ENCODE data around the gene RIPK3.
A peak's percentile ranks its signal among the peaks of the same experiment; 100 is the strongest.

The RIPK3 gene

DNA sequence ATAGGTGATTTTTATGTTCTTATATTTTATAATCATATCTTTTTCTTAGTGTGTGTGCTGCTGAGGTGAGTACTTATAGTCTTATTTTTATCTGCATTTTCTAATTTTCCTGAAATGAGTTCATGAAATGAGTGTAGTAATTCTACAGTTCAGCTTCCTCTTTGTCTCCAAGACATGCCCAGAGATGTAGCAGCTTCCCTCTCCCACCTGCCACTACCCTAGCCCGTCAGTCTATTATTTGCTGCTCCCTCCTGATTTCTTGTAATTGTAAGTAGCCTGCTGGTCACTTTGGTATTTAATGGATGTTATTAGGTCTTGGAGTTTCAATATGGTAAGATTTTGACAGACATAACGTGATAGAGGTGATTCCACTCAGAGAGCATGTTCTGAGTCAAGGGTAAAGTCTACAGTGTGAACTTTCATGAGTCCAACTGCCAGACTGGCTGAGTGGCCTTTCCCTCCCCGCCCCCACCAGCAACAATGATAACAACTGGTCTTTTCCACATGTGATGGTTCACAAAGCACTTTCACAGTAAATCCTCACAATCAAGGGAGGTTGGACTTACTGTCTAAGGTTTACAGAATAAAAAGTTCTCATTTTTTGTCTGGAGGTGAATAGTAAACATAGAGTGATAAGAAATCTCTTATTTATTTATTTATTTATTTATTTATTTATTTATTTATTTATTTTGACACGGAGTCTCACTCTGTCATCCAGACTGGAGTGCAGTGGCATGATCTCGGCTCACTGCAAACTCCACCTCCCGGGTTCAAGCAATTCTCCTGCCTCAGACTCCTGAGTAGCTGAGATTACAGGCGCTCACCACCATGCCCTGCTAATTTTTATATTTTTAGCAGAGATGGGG lies 4.2 kb upstream of the RIPK3 start:
- DNase-seq = no peak

- no peak for DNase-seq
Measured at GRCh38 chr14:24342889-24343288, 3.1 kb upstream of the RIPK3 start.

DNA sequence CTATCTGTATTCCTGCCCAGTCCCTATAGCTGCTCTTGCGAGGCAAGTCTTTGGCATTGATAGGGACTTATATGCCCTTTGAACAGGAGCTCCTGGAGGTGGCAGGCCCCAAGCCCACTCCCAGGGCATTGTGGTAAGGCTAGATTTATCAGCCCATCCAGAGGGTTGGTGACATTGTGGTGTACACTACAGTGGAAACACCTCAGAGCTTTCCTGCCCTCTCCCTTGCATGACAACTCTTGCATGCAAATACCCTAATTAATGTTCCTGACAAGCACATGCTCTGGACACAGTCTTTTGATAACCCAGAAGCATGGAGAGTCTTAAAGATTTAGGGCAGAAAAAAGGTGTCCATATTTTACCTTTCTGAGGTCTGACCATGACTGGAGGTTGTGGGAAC lies 815 bp upstream of the RIPK3 start:
- no peak for DNase-seq

DNA sequence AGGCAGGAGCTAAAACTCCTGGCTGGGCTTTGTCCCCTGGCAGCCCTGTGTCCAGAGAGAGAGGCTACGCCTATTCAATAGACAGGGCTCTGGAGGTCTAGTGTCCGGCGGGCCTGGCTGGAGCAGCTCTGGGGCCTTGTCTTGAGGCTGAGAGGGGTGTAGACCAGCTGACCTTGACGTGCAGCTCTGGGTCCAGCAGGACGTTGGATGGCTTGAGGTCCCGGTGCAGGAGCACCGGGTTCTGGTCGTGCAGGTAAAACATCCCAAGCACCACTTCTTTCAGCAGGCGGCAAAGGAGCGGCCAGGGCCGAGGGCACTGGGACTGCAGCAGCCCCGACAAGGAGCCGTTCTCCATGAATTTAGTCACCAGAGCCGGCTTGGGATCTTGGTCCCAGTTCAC lies 948 bp downstream of the RIPK3 start:
- no peak for DNase-seq

- no peak for DNase-seq
Measured at GRCh38 chr14:24337824-24338175, 2.0 kb downstream of the RIPK3 start.

DNA sequence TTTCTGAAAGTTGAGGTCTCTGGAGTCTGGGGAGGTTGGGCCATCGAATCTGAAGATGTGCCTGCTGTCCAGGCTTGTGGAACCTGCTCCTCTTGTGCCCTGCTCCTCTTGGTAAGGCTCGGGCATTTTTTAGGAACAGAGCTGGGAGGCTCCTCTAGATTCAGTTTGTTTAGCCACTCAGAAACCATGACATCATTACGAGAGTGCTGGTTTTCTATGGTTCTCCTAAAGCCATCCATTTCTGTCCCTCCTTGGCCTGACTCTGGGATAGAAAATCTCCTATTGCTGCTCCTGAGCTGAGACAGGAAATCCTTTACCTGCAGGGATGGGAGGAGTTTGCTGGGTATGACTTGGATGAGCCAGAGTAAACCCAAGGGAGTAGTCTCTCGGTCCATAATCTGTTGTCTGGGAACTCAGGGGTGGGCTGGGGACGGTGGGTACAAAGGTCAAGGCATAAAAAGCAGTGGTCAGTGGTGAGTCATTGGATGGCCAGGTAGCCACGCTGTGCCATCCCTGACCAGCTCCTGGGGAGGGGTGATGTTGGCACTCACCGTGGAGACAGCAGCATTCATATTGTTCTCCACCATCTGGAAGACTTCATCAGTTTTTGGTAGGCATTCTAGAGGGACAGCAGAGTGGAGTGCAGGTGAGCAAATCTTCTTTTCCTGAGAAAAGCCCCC lies 2.5 kb downstream of the RIPK3 start:
- DNase-seq = no peak

DNA sequence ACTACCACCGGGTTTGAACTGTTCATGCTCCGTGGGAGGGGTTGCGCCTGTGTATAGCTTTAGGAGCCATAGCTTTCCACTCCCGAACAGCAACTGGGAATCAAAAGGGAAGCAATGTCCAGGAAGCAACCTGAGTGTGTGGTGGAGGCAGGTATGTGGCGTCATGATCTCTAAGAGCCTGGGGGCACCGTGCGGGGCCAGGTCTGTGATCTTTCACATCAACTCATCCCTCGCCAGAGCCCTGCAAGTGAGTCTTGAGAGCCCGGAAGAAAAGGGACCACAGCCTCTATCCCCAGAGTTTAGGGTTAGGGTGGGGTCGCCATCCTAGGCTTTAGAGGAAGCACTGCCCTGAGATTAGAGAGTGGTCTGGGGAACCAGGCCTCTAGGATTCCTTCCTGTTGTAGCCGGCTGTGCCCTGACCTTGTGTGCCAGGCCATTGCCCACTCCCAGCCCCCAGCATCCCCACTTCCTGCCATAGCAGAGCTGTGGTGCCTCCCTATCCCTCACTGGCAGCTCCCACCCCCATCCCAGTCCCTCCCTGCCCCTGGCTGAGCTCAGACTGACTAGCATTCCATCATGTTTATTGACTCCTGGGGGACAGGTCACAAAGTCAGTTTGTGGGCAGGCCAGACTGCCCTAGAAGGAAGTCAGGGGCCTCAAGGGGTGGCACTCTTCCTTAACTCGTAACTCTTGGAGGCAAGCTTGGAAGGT lies 4.2 kb downstream of the RIPK3 start:
- no peak for DNase-seq

DNA sequence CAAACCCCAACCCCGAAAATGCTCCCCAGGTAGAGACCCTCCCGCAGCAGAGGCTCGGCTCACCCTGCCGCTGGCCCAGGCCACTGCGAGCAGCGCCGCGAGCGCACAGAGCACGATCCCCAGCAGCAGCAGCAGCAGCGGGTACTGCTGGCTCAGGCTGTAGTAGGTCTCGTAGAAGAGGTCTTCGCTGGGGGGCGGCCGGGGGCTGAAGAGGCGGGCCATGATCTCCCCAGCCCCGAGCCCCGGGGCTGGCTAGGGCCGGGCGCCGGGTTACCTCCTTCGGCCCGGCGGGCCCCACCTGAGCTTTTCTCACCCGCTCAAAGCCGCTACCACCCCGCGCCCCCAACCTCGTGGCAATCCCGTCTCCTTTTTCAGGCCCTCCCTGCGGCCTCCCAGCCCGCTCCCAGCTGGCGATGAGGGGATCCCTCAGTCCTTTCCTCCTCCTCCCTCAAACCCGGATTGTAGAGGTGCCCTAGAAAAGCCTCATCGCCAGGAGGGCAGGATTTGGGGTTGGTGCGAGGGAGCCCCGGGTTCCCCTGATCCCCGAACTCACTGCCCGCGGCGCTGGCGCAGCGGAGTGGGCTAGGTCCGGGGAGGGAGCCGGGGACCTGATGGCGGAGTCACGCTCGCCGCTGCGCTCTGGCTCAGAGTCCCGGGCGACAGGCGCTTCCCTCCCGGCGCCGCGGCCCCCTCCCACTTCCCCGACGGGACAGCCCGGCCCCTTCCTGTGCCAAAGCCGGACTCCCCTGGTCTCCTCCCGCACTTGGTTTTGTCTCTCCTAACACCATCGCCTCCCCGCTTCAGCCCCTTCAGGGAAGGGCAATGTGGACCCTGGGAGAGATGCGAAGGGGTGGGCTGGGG lies 5.1 kb downstream of the RIPK3 start, which contains the start of gene ADCY4:
Gene ADCY4, minus strand, starts transcription at position 641 of the 861 bp plus-strand sequence. Its CDS starts 419 bp downstream, at position 222.
- no peak for DNase-seq

- DNase-seq = peak; percentile 76
Measured at GRCh38 chr14:24332268-24332993, 7.4 kb downstream of the RIPK3 start.

GRCh38 chr14:24331731-24332267 lies 8.0 kb downstream of the RIPK3 start:
- DNase-seq = peak; percentile 49

DNA sequence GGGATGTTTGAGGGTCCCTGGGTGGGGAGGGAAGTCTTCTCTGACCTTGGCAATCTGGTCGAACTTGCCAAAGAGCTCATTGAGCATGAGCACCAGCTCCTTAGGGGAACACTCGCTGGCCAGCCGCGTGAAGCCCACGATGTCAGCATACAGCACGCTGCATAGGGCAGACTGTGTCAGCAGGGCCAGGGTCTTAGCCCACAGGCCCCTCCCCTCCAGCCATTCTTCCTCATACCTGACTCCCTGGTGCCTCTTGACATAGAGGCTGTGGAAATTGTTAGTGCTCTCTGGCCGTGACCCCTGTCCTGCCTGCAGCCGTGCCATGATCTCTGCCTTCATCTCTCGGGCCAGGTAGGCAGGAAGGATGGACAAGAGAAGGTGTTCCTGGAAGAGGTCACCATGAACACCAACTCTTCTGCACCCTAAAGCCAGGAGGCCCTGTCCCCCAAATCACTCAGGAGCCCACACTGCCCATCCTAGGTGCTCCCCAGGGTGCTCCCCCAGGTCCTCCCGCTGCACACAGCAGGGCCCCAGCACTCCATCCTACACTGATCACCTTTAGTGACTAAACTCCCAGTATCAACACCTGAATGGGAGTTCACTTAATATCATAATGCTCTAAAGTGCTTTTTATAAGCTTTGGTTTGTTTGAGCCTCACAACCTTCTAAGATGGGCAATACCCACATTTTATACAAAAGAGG lies 8.7 kb downstream of the RIPK3 start:
- DNase-seq = no peak

GRCh38 chr14:24329736-24330135 lies 10.1 kb downstream of the RIPK3 start:
- DNase-seq = no peak

- DNase-seq = no peak
Measured at GRCh38 chr14:24329073-24329663, 10.6 kb downstream of the RIPK3 start.

DNA sequence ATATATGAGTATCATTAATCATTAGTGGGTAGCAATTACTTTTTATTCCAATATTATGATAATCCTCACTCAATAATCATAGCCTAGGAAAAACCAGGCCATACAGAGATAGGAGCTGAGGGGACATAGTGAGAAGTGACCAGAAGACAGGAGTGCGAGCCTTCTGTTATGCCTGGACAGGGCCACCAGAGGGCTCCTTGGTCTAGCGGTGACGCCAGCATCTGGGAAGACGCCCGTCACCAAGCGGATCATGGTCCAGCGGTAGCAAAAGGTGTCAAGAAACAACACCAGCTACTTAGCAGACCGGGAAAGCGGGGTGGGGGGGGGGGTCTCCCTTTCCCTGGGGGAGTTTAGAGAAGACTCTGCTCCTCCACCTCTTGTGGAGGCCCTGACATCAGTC lies 11.9 kb downstream of the RIPK3 start:
- DNase-seq = peak; percentile 12

GRCh38 chr14:24327303-24327702 lies 12.5 kb downstream of the RIPK3 start:
- no peak for DNase-seq

GRCh38 chr14:24325963-24326362 lies 13.8 kb downstream of the RIPK3 start:
- no peak for DNase-seq

DNA sequence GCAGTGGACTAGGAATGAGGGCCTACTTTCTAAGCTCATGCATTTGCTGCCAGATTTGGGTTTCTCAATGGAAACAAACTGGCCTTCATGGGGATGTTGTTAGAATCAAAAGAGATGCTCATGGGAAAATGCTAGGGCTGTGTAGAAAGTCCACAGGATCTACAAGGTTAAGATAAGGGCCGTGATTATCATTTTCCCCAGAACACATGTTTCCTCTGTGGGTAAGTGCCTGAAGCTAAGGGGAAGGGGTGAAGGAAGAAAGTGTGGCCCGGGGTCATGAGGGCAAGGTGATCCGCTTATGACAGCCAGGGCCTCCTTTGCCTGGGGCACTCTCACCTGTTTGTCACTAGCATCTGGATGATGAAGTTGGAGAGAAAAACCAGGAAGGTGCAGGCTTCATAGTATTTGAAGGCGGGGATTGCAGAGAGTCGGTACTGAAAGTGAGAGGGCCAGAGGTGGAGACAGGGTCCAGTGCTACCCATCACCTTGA lies 14.7 kb downstream of the RIPK3 start:
- no peak for DNase-seq

DNA sequence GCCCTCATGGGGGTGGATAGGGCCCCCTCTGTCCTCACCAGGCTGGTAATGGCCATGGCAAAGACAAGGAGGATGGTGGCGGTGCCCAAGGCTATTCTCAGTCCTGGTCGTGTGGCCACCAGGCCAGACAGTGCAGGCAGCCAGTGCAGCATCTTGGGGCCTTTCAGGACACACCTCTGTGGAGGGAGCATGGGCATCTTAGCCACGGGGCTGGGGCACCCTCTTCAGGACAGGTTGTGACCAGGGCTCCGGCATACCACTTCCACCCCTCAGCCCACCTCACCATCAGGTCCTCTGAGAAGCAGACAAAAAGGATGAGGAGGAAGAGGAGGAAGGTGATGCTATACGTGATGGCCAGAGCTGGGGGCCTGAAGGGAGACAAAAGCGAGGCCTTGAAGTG lies 15.8 kb downstream of the RIPK3 start:
- no peak for DNase-seq

- DNase-seq = no peak
Measured at GRCh38 chr14:24323341-24323740, 16.4 kb downstream of the RIPK3 start.

DNA sequence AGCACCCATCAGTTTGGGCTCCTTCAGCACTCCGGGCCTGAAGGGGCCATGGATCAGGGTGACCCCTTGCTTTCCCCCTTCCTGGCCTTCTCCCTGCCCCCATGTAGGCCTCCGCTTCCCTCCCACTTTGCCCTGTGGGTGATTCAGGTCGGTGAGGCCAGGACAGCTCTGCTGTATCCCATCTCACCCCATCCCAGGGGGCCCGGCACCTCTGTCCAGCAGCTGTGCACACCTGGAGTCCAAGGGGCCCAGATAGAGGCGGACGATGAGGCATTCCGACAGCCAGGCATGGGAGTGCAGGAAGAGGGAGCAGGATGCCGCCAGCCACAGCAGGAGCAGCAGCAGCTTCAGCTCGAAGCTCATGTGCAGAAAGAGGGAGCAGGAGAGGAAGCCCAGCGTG lies 17.1 kb downstream of the RIPK3 start:
- DNase-seq = no peak

All from NCI-H82 (cell line).